ENCODE measurements around the gene HTR4. TPM values are rescaled to one million over a fixed set of nuclear protein-coding genes. Genes with fewer than 3 reads are reported as not detected.

The HTR4 gene
- total and polyA plus RNA-seq, 2 of the 4 experiments (the other 2 are of a cell fraction), result not detected

DNA sequence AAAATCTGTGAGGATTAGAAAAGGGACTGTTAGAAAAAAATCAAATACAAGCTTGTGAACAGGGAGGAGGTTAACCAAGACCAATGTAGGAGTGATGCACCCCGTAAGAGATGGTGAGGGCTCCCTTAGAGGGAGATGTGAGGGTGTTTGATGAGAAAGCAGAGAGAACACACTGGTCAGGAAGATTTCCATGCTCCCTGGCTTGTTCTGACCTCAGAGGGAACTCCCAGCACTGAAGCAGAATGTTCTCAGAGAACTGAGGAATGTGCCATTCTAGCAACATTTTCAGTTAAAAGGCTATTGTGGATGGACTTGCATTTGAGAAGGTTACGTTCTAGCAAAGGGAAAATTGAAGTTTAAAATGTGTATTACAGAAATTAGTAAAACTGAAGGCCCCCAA lies 110.6 kb downstream of the HTR4 start:
- Histone ChIP-seq H4K20me1 (ENCODE audit: insufficient read depth, low read length) (no peaks in the 10 kb centered on the region), H3K4me2 (ENCODE audit: low read depth, low read length) (no peak overlapping the region), H4K5ac (ENCODE audit: low read depth, low read length) (no peak overlapping the region), H2AK5ac (ENCODE audit: low read depth, low read length) (no peak overlapping the region), H3K4me1 (ENCODE audit: control insufficient read depth, insufficient read depth, low read length) (no peaks in the 10 kb centered on the region), H4K8ac (ENCODE audit: low read depth in 2 of 2, low read length in 2 of 2) (no peak overlapping the region), H2BK20ac (ENCODE audit: low read depth, low read length) (no peak overlapping the region), H2BK120ac (ENCODE audit: low read depth, low read length) (no peak overlapping the region), H3K56ac (ENCODE audit: extremely low read depth, insufficient read depth, low read length) (no peak overlapping the region), H3K4me3 (ENCODE audit: insufficient read depth, low read depth, low read length) (no peak overlapping the region), H3K9me1 (ENCODE audit: insufficient read depth, low read length) (no peaks in the 10 kb centered on the region), H3K23ac (ENCODE audit: low read depth, low read length) (no peak overlapping the region), H3K27me3 (ENCODE audit: control insufficient read depth, insufficient read depth, low read length) (no peaks in the 10 kb centered on the region), H2BK15ac (ENCODE audit: low read depth, low read length) (no peak overlapping the region), H3K4ac (ENCODE audit: low read depth, low read length) (no peak overlapping the region), H3K36me3 (ENCODE audit: control insufficient read depth, insufficient read depth, low read length) (no peaks in the 10 kb centered on the region), H3K9ac (ENCODE audit: low read depth, low read length) (no peak overlapping the region), H4K91ac (ENCODE audit: insufficient read depth, low read depth, low read length) (no peak overlapping the region), H3K14ac (replicated peaks; ENCODE audit: low read depth, low read length) (no peak overlapping the region), H3K79me1 (ENCODE audit: low read depth in 1 of 2, low read length in 2 of 2) (no peaks in the 10 kb centered on the region), H2BK5ac (ENCODE audit: low read depth, low read length, poor library complexity, severe bottlenecking) (no peak overlapping the region), H3K9me3 (ENCODE audit: control insufficient read depth, insufficient read depth, low read length) (no peaks in the 10 kb centered on the region), H3K27ac (ENCODE audit: insufficient read depth, low read length) (no peak overlapping the region), H3K18ac (ENCODE audit: low read depth, low read length) (no peak overlapping the region), H2AK9ac (replicated peaks; ENCODE audit: low read depth, low read length, poor library complexity) (no peak overlapping the region), H2AFZ (replicated peaks; ENCODE audit: low read length, poor library complexity) (no peak overlapping the region)
- dilution Hi-C loops (cut with HindIII; ENCODE audit: low sequenced_read_pairs, unreplicated experiment), result no loop called here
- POLR2A ChIA-PET (ENCODE audit: unreplicated experiment), result no interaction called here
- in situ Hi-C loops (cut with MboI; ENCODE audit: low sequenced_read_pairs), result no loop called here
- ATAC-seq (ENCODE audit: low read depth) (no peak), DNase-seq (no peak)
- intact Hi-C loops (cut with micrococcal nuclease), result no loop called here
- no TSS peak for BruUV-seq (replicated peaks)
- 67% methylated on average over 1 of the region's 2 CpGs; no CpG with 5 or more reads in 1 of the 2 experiments for WGBS, 2 experiments (ENCODE audit: extremely low coverage in 2 of 2, insufficient read length in 1 of 2)
- CTCF ChIA-PET, result no interaction called here
- TF ChIP-seq, protein P1, sequence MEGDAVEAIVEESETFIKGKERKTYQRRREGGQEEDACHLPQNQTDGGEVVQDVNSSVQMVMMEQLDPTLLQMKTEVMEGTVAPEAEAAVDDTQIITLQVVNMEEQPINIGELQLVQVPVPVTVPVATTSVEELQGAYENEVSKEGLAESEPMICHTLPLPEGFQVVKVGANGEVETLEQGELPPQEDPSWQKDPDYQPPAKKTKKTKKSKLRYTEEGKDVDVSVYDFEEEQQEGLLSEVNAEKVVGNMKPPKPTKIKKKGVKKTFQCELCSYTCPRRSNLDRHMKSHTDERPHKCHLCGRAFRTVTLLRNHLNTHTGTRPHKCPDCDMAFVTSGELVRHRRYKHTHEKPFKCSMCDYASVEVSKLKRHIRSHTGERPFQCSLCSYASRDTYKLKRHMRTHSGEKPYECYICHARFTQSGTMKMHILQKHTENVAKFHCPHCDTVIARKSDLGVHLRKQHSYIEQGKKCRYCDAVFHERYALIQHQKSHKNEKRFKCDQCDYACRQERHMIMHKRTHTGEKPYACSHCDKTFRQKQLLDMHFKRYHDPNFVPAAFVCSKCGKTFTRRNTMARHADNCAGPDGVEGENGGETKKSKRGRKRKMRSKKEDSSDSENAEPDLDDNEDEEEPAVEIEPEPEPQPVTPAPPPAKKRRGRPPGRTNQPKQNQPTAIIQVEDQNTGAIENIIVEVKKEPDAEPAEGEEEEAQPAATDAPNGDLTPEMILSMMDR (conservative IDR thresholded peaks at IDR 0.05; ENCODE audit: low read depth, low read length), result no peak
- TF ChIP-seq MXI1 (IDR thresholded peaks at IDR 0.05; ENCODE audit: borderline replicate concordance, low read depth, low read length), result no peak
- no peak for TF ChIP-seq NFE2L2 (IDR thresholded peaks at IDR 0.05; ENCODE audit: low read depth, low read length)

All from IMR-90 (cell line).